Measurements from ENCODE around the gene NR4A1. TPM values are rescaled to one million over a fixed set of nuclear protein-coding genes. Genes with fewer than 3 reads are reported as not detected.
A peak's percentile ranks its signal among the peaks of the same experiment; 100 is the strongest.

The NR4A1 gene
- polyA plus RNA-seq, 1 donor from 2014 or later: 3.4 TPM

DNA sequence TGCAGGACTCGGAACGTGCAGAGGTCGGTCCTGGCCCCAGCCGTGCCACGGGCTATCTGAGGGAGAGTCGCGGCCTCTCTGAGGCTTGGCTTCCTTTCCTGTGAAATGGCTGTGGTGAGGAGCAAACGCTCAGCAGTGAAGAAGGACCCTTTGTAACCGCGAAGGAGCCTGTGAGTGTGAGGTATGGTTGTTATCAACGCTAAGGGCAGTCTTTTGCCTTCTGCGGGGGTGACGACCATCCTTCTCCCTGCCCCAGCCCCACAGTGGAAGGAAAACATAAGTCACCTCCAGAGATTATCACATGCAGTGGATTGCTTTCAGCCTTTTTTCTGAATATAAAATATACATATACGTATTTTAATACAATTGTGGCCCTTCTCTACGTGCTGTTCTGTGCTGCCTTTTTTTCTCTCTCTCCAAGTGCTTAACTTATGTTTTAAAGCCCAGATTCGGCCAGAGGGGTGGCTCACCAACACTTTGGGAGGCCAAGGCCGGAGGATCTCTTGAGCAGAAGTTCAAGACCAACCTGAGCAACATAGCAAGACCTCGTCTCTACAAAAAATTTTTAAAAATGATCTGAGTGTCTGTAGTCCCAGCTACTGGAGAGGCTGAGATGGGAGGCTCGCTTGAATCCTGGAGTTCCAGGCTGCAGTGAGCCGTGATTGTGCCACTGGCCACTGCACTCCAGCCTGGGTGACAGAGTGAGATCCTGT, 27.1 kb upstream of the NR4A1 start:
- TF ChIP-seq REST (IDR thresholded peaks at IDR 0.05; ENCODE audit: borderline replicate concordance) (no peak), TAF1 (IDR thresholded peaks at IDR 0.05; ENCODE audit: low read depth) (no peak), RAD21 (conservative IDR thresholded peaks at IDR 0.05) (peak; percentile 3), POLR2AphosphoS5 (IDR thresholded peaks at IDR 0.05) (no peak), SMC3 (conservative IDR thresholded peaks at IDR 0.05; ENCODE audit: poor library complexity) (peak; percentile 34), EZH2 (IDR thresholded peaks at IDR 0.05; ENCODE audit: borderline replicate concordance, insufficient read depth, low read length, poor library complexity, severe bottlenecking) (no peak), EP300 (conservative IDR thresholded peaks at IDR 0.05; ENCODE audit: poor library complexity, severe bottlenecking) (no peak), MXI1 (conservative IDR thresholded peaks at IDR 0.05; ENCODE audit: poor library complexity, severe bottlenecking) (peak; percentile 7)
- TF ChIP-seq, protein P1, sequence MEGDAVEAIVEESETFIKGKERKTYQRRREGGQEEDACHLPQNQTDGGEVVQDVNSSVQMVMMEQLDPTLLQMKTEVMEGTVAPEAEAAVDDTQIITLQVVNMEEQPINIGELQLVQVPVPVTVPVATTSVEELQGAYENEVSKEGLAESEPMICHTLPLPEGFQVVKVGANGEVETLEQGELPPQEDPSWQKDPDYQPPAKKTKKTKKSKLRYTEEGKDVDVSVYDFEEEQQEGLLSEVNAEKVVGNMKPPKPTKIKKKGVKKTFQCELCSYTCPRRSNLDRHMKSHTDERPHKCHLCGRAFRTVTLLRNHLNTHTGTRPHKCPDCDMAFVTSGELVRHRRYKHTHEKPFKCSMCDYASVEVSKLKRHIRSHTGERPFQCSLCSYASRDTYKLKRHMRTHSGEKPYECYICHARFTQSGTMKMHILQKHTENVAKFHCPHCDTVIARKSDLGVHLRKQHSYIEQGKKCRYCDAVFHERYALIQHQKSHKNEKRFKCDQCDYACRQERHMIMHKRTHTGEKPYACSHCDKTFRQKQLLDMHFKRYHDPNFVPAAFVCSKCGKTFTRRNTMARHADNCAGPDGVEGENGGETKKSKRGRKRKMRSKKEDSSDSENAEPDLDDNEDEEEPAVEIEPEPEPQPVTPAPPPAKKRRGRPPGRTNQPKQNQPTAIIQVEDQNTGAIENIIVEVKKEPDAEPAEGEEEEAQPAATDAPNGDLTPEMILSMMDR (IDR thresholded peaks at IDR 0.05; ENCODE audit: poor library complexity, severe bottlenecking): no peak
- H3K9ac ChIP-seq (ENCODE audit: low read length): peak overlapping the region; percentile 66
- H2AFZ ChIP-seq (ENCODE audit: low read depth, low read length): peak overlapping the region; percentile 27
- peaks cover 17% of the 10 kb centered on the region for H3K27me3 ChIP-seq (ENCODE audit: insufficient read depth, low read depth, low read length)
- H3F3A ChIP-seq (ENCODE audit: insufficient read depth, low read length, poor library complexity, severe bottlenecking): no peaks in the 10 kb centered on the region
- H3K79me2 ChIP-seq (replicated peaks; ENCODE audit: insufficient read depth, low read length): no peaks in the 10 kb centered on the region
- H3K27ac ChIP-seq (ENCODE audit: low read length): no peak overlapping the region
- no peak overlapping the region for H3K4me2 ChIP-seq (ENCODE audit: low read length)
- no peaks in the 10 kb centered on the region for H3K36me3 ChIP-seq (ENCODE audit: insufficient read depth, low read length)
- H4K20me1 ChIP-seq (ENCODE audit: insufficient read depth): no peaks in the 10 kb centered on the region
- no peaks in the 10 kb centered on the region for H3K9me2 ChIP-seq (ENCODE audit: insufficient read depth, low read length)
- H3K9me3 ChIP-seq (ENCODE audit: low read length): no peaks in the 10 kb centered on the region
- peak overlapping the region; percentile 70 for H3K4me3 ChIP-seq (ENCODE audit: low read length)

DNA sequence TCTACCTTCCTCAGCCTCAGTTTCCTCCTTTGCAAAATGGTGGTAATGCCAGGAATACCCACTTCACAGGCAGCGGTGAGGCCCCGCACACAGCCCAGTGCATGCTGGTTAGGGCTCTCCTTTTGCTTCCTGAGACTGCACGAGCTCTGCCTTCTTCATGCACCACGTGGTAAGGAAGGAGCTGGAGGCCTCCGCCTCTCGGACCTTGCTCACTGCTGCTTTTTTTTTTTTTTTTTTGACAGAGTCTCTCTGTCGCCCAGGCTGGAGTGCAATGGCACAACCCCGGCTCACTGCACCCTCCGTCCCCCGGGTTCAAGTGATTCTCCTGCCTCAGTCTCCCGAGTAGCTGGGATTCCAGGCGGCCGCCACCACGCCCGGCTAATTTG, 26.4 kb upstream of the NR4A1 start:
- Histone ChIP-seq H3F3A (ENCODE audit: insufficient read depth, low read length, poor library complexity, severe bottlenecking) (no peaks in the 10 kb centered on the region), H3K27me3 (ENCODE audit: insufficient read depth, low read depth, low read length) (peaks cover 17% of the 10 kb centered on the region), H2AFZ (ENCODE audit: low read depth, low read length) (no peak overlapping the region), H3K36me3 (ENCODE audit: insufficient read depth, low read length) (no peaks in the 10 kb centered on the region), H3K4me3 (ENCODE audit: low read length) (no peak overlapping the region), H3K4me2 (ENCODE audit: low read length) (no peak overlapping the region), H3K27ac (ENCODE audit: low read length) (no peak overlapping the region), H3K9me3 (ENCODE audit: low read length) (no peaks in the 10 kb centered on the region), H3K9me2 (ENCODE audit: insufficient read depth, low read length) (no peaks in the 10 kb centered on the region), H4K20me1 (ENCODE audit: insufficient read depth) (no peaks in the 10 kb centered on the region), H3K9ac (ENCODE audit: low read length) (no peak overlapping the region), H3K79me2 (replicated peaks; ENCODE audit: insufficient read depth, low read length) (no peaks in the 10 kb centered on the region)
- TF ChIP-seq EP300 (conservative IDR thresholded peaks at IDR 0.05; ENCODE audit: poor library complexity, severe bottlenecking): no peak
- TF ChIP-seq, protein P1 (IDR thresholded peaks at IDR 0.05; ENCODE audit: poor library complexity, severe bottlenecking): no peak
- no peak for TF ChIP-seq TAF1 (IDR thresholded peaks at IDR 0.05; ENCODE audit: low read depth)
- no peak for TF ChIP-seq REST (IDR thresholded peaks at IDR 0.05; ENCODE audit: borderline replicate concordance)
- no peak for TF ChIP-seq SMC3 (conservative IDR thresholded peaks at IDR 0.05; ENCODE audit: poor library complexity)
- TF ChIP-seq EZH2 (IDR thresholded peaks at IDR 0.05; ENCODE audit: borderline replicate concordance, insufficient read depth, low read length, poor library complexity, severe bottlenecking): no peak
- no peak for TF ChIP-seq RAD21 (conservative IDR thresholded peaks at IDR 0.05)
- TF ChIP-seq MXI1 (conservative IDR thresholded peaks at IDR 0.05; ENCODE audit: poor library complexity, severe bottlenecking): no peak
- TF ChIP-seq POLR2AphosphoS5 (IDR thresholded peaks at IDR 0.05): no peak

All from neural cell (in vitro differentiated cells).